Measurements from ENCODE around the gene CGRRF1. TPM values are rescaled to one million over a fixed set of nuclear protein-coding genes. Genes with fewer than 3 reads are reported as not detected.

The CGRRF1 gene
- total RNA-seq, 1 donor from 2014 or later = 18.7 TPM

- H3K36me3 Mint-ChIP-seq (ENCODE audit: unreplicated experiment) = no peaks in the 10 kb centered on the region
- no peak overlapping the region for H3K4me3 Mint-ChIP-seq (ENCODE audit: unreplicated experiment)
- H3K27me3 Mint-ChIP-seq (ENCODE audit: unreplicated experiment) = peaks cover 3% of the 10 kb centered on the region
- no peak for TF ChIP-seq CTCF (IDR thresholded peaks at IDR 0.05; ENCODE audit: partially characterized antibody, unreplicated experiment)
- no peaks in the 10 kb centered on the region for H3K9me3 Mint-ChIP-seq (ENCODE audit: unreplicated experiment)
- H3K27ac Mint-ChIP-seq (ENCODE audit: unreplicated experiment) = no peak overlapping the region
- peaks cover 4% of the 10 kb centered on the region for H3K4me1 Mint-ChIP-seq (ENCODE audit: low read depth, unreplicated experiment)
- no peak for DNase-seq
Observed at GRCh38 chr14:54549862-54550261, 40.2 kb downstream of the CGRRF1 start.

- no peaks in the 10 kb centered on the region for H3K9me3 Mint-ChIP-seq (ENCODE audit: unreplicated experiment)
- H3K4me3 Mint-ChIP-seq (ENCODE audit: unreplicated experiment) = no peak overlapping the region
- no peak for TF ChIP-seq CTCF (IDR thresholded peaks at IDR 0.05; ENCODE audit: partially characterized antibody, unreplicated experiment)
- H3K4me1 Mint-ChIP-seq (ENCODE audit: low read depth, unreplicated experiment) = peaks cover 4% of the 10 kb centered on the region
- H3K27me3 Mint-ChIP-seq (ENCODE audit: unreplicated experiment) = peaks cover 3% of the 10 kb centered on the region
- DNase-seq = no peak
- no peak overlapping the region for H3K27ac Mint-ChIP-seq (ENCODE audit: unreplicated experiment)
- H3K36me3 Mint-ChIP-seq (ENCODE audit: unreplicated experiment) = no peaks in the 10 kb centered on the region
Observed at GRCh38 chr14:54550514-54550913, 40.8 kb downstream of the CGRRF1 start.

- H3K4me1 Mint-ChIP-seq (ENCODE audit: low read depth, unreplicated experiment) = peaks cover 4% of the 10 kb centered on the region
- DNase-seq = no peak
- H3K9me3 Mint-ChIP-seq (ENCODE audit: unreplicated experiment) = no peaks in the 10 kb centered on the region
- peaks cover 3% of the 10 kb centered on the region for H3K27me3 Mint-ChIP-seq (ENCODE audit: unreplicated experiment)
- TF ChIP-seq CTCF (IDR thresholded peaks at IDR 0.05; ENCODE audit: partially characterized antibody, unreplicated experiment) = no peak
- H3K4me3 Mint-ChIP-seq (ENCODE audit: unreplicated experiment) = no peak overlapping the region
- H3K27ac Mint-ChIP-seq (ENCODE audit: unreplicated experiment) = no peak overlapping the region
- no peaks in the 10 kb centered on the region for H3K36me3 Mint-ChIP-seq (ENCODE audit: unreplicated experiment)
Observed at GRCh38 chr14:54554401-54554800, 44.7 kb downstream of the CGRRF1 start.

- Mint-ChIP-seq H3K4me1 (ENCODE audit: low read depth, unreplicated experiment) (peaks cover 4% of the 10 kb centered on the region), H3K27me3 (ENCODE audit: unreplicated experiment) (peaks cover 3% of the 10 kb centered on the region), H3K36me3 (ENCODE audit: unreplicated experiment) (no peaks in the 10 kb centered on the region), H3K9me3 (ENCODE audit: unreplicated experiment) (no peaks in the 10 kb centered on the region), H3K4me3 (ENCODE audit: unreplicated experiment) (no peak overlapping the region), H3K27ac (ENCODE audit: unreplicated experiment) (no peak overlapping the region)
- no peak for TF ChIP-seq CTCF (IDR thresholded peaks at IDR 0.05; ENCODE audit: partially characterized antibody, unreplicated experiment)
- no peak for DNase-seq
Observed at GRCh38 chr14:54555651-54556050, 45.9 kb downstream of the CGRRF1 start.

GRCh38 chr14:54556535-54556934 lies 46.8 kb downstream of the CGRRF1 start:
- Mint-ChIP-seq H3K9me3 (ENCODE audit: unreplicated experiment) (no peaks in the 10 kb centered on the region), H3K27me3 (ENCODE audit: unreplicated experiment) (peaks cover 3% of the 10 kb centered on the region), H3K4me3 (ENCODE audit: unreplicated experiment) (no peak overlapping the region), H3K36me3 (ENCODE audit: unreplicated experiment) (no peaks in the 10 kb centered on the region), H3K4me1 (ENCODE audit: low read depth, unreplicated experiment) (peaks cover 4% of the 10 kb centered on the region), H3K27ac (ENCODE audit: unreplicated experiment) (no peak overlapping the region)
- no peak for TF ChIP-seq CTCF (IDR thresholded peaks at IDR 0.05; ENCODE audit: partially characterized antibody, unreplicated experiment)
- no peak for DNase-seq
